Natural killer cell (primary cell): ENCODE measurements around the gene COG5. TPM values are rescaled to one million over a fixed set of nuclear protein-coding genes. Genes with fewer than 3 reads are reported as not detected.

ENCODE experiments used
- ATAC-seq, 3 donors: fragments of 150-1000 bp in 2 of 3; fragments of 200-7000 bp in 1 of 3; cut with Tn5 transposase; 1 replicate in 1 of 3; 2 replicates in 2 of 3; pipeline ENCODE4 v1.10.0; 2021; ENCODE audit warnings: mild to moderate bottlenecking in 2 of 3, moderate library complexity in 2 of 3
- DNase-seq, 2 donors: peaks; one replicate each; pipeline versions ENCODE4 v3.0.0 to v3.0.0-alpha.2; 2013 to 2021; ENCODE audit warnings: mixed read lengths in 1 of 2
- H3K27ac ChIP-seq: one replicate; pipeline ENCODE4 v1.5.1; 2013; ENCODE audit warnings: mild to moderate bottlenecking, low read length
- H3K27me3 ChIP-seq: one replicate; pipeline ENCODE4 v1.6.1; 2013; ENCODE audit warnings: low read length; ENCODE audit not compliant: control insufficient read depth, insufficient read depth
- H3K36me3 ChIP-seq: one replicate; pipeline ENCODE4 v1.6.1; 2013; ENCODE audit warnings: low read length; ENCODE audit not compliant: control insufficient read depth, insufficient read depth
- H3K4me1 ChIP-seq: one replicate; pipeline ENCODE4 v1.6.1; 2013; ENCODE audit warnings: low read length; ENCODE audit not compliant: control insufficient read depth, insufficient read depth
- H3K4me3 ChIP-seq: one replicate; pipeline ENCODE4 v1.5.1; 2013; ENCODE audit warnings: low read length
- H3K9me3 ChIP-seq: one replicate; pipeline ENCODE4 v1.6.1; 2013; ENCODE audit warnings: low read length; ENCODE audit not compliant: control insufficient read depth, insufficient read depth
- H3K27ac Mint-ChIP-seq, 2 donors: one replicate each; pipeline ENCODE4 v1.8.0; 2022; ENCODE audit warnings: mild to moderate bottlenecking in 2 of 2, mixed read lengths in 2 of 2, moderate library complexity in 1 of 2
- H3K27me3 Mint-ChIP-seq, 2 donors: one replicate each; pipeline ENCODE4 v1.8.0; 2022; ENCODE audit warnings: low read depth in 2 of 2, mixed read lengths in 2 of 2
- H3K36me3 Mint-ChIP-seq: one replicate; pipeline ENCODE4 v1.8.0; 2022; ENCODE audit warnings: mixed read lengths
- H3K4me1 Mint-ChIP-seq, 2 donors: one replicate each; pipeline ENCODE4 v1.8.0; 2022; ENCODE audit warnings: mixed read lengths in 2 of 2
- H3K4me3 Mint-ChIP-seq: one replicate; pipeline ENCODE4 v1.8.0; 2022; ENCODE audit warnings: mild to moderate bottlenecking, moderate library complexity, mixed read lengths
- H3K9me3 Mint-ChIP-seq, 2 donors: one replicate each; pipeline ENCODE4 v1.8.0; 2022; ENCODE audit warnings: mixed read lengths in 2 of 2
- WGBS: methylation state at CpG from one replicate; pipeline ENCODE4 v1.1.7; 2013; ENCODE audit warnings: missing lambda C conversion rate; ENCODE audit not compliant: insufficient coverage; 5-methylcytosine and 5-hydroxymethylcytosine counted together
- intact Hi-C: fragments of 100-400 bp; cut with micrococcal nuclease; formaldehyde crosslinking; loops from one replicate; pipeline ENCODE4 v1.14.2; 2022
- total RNA-seq, 4 donors: library from RNA; stranded (reverse); fragments of 120-200 nt in 1 of 4; gene quantifications; one replicate each; pipeline versions ENCODE4 v1.2.3 to v1.2.4, GENCODE V29; 2013 to 2022
- TF ChIP-seq, protein P1 (sequence below): fragments of 200-600 bp; IDR thresholded peaks from one replicate; pipeline ENCODE4 v1.8.0; 2022; ENCODE audit warnings: antibody characterized with exemption

COG5 gene
- total RNA-seq, 3 donors from 2014 or later (not counting 1 experiment from before 2014, with no cell fraction given): 49.2 to 54.6 (median 54.2) TPM

- WGBS: 98% methylated on average over 3 of the region's 4 CpGs
- H3K27me3 Mint-ChIP-seq: no peaks in the 10 kb centered on the region
- H3K9me3 Mint-ChIP-seq: no peaks in the 10 kb centered on the region
- Histone ChIP-seq H3K4me3 (no peak overlapping the region), H3K27me3 (no peaks in the 10 kb centered on the region), H3K4me1 (no peaks in the 10 kb centered on the region), H3K36me3 (peaks cover 9% of the 10 kb centered on the region), H3K9me3 (no peaks in the 10 kb centered on the region), H3K27ac (no peak overlapping the region)
- no peaks in the 10 kb centered on the region for H3K4me1 Mint-ChIP-seq
- TF ChIP-seq, protein P1, sequence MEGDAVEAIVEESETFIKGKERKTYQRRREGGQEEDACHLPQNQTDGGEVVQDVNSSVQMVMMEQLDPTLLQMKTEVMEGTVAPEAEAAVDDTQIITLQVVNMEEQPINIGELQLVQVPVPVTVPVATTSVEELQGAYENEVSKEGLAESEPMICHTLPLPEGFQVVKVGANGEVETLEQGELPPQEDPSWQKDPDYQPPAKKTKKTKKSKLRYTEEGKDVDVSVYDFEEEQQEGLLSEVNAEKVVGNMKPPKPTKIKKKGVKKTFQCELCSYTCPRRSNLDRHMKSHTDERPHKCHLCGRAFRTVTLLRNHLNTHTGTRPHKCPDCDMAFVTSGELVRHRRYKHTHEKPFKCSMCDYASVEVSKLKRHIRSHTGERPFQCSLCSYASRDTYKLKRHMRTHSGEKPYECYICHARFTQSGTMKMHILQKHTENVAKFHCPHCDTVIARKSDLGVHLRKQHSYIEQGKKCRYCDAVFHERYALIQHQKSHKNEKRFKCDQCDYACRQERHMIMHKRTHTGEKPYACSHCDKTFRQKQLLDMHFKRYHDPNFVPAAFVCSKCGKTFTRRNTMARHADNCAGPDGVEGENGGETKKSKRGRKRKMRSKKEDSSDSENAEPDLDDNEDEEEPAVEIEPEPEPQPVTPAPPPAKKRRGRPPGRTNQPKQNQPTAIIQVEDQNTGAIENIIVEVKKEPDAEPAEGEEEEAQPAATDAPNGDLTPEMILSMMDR: no peak
- DNase-seq (no peak), ATAC-seq (no peak)
- H3K36me3 Mint-ChIP-seq: peaks cover 5% of the 10 kb centered on the region
- H3K27ac Mint-ChIP-seq: no peak overlapping the region
- H3K4me3 Mint-ChIP-seq: no peak overlapping the region
- intact Hi-C loops: no loop called here
These were observed 276.7 kb downstream of the COG5 start for GRCh38 chr7:107286751-107287621.

GRCh38 chr7:107284911-107285479, 278.7 kb downstream of the COG5 start:
- Mint-ChIP-seq H3K36me3 (peaks cover 7% of the 10 kb centered on the region), H3K27me3 (no peaks in the 10 kb centered on the region), H3K27ac (no peak overlapping the region), H3K4me1 (no peaks in the 10 kb centered on the region), H3K9me3 (no peaks in the 10 kb centered on the region), H3K4me3 (no peak overlapping the region)
- WGBS: 95% methylated on average over 3 of the region's 4 CpGs
- H3K36me3 ChIP-seq: peaks cover 7% of the 10 kb centered on the region
- no peaks in the 10 kb centered on the region for H3K9me3 ChIP-seq
- H3K27me3 ChIP-seq: no peaks in the 10 kb centered on the region
- no peak overlapping the region for H3K4me3 ChIP-seq
- no peak for ATAC-seq
- TF ChIP-seq, protein P1: no peak
- no peak for DNase-seq
- no peaks in the 10 kb centered on the region for H3K4me1 ChIP-seq
- intact Hi-C loops: no loop called here
- H3K27ac ChIP-seq: no peak overlapping the region

GRCh38 chr7:107277331-107277730, 286.4 kb downstream of the COG5 start:
- H3K4me1 Mint-ChIP-seq: no peaks in the 10 kb centered on the region
- Histone ChIP-seq H3K4me1 (no peaks in the 10 kb centered on the region), H3K4me3 (no peak overlapping the region), H3K9me3 (no peaks in the 10 kb centered on the region), H3K27me3 (no peaks in the 10 kb centered on the region), H3K27ac (no peak overlapping the region), H3K36me3 (peaks cover 5% of the 10 kb centered on the region)
- 91% methylated on average over 2 of the region's 2 CpGs for WGBS
- H3K27me3 Mint-ChIP-seq: no peaks in the 10 kb centered on the region
- H3K27ac Mint-ChIP-seq: no peak overlapping the region
- ATAC-seq: no peak
- TF ChIP-seq, protein P1: no peak
- intact Hi-C loops: no loop called here
- H3K9me3 Mint-ChIP-seq: no peaks in the 10 kb centered on the region
- no peak for DNase-seq
- H3K36me3 Mint-ChIP-seq: peaks cover 11% of the 10 kb centered on the region
- H3K4me3 Mint-ChIP-seq: no peak overlapping the region
